ENCODE measurements around the gene APOA4. TPM values are rescaled to one million over a fixed set of nuclear protein-coding genes. Genes with fewer than 3 reads are reported as not detected.

Gene APOA4
- total and polyA plus RNA-seq, 2 donors (not counting 1 experiment from before 2014, with no cell fraction given) = not detected

DNA sequence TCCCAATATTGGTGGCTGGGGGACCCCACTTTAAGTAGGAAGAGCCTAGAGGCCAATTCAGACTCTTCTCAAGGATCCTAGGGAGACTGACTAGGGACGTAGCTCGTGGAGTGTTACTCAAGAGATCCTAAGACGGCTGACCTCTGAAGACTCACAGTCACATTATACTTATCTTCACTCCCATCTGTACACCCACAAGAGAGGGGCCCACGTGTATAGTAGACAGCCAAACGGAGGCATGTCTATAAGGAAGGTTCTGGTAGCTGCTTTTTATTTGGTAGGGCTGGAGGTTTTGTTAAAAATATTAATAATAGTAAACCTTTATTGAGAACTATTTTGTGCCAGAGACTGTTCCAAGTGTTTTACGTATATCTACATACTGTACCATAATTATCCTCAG lies 37.2 kb upstream of the APOA4 start:
- H3K4me2 ChIP-seq (replicated peaks; ENCODE audit: low read depth, low read length, poor library complexity, severe bottlenecking) = no peak overlapping the region
- DNase-seq = no peak
- peaks cover 7% of the 10 kb centered on the region for H3K4me1 Mint-ChIP-seq
- H3K27ac ChIP-seq (ENCODE audit: low read length in 2 of 2) = no peak overlapping the region
- H3K9me3 Mint-ChIP-seq (ENCODE audit: insufficient read depth) = no peaks in the 10 kb centered on the region
- H3K79me2 ChIP-seq (ENCODE audit: control insufficient read depth, insufficient read depth, low read length) = no peaks in the 10 kb centered on the region
- no peak for TF ChIP-seq EZH2 (IDR thresholded peaks at IDR 0.05; ENCODE audit: borderline replicate concordance, insufficient read depth, low read depth, low read length, poor library complexity, severe bottlenecking)
- TF ChIP-seq, protein P1, sequence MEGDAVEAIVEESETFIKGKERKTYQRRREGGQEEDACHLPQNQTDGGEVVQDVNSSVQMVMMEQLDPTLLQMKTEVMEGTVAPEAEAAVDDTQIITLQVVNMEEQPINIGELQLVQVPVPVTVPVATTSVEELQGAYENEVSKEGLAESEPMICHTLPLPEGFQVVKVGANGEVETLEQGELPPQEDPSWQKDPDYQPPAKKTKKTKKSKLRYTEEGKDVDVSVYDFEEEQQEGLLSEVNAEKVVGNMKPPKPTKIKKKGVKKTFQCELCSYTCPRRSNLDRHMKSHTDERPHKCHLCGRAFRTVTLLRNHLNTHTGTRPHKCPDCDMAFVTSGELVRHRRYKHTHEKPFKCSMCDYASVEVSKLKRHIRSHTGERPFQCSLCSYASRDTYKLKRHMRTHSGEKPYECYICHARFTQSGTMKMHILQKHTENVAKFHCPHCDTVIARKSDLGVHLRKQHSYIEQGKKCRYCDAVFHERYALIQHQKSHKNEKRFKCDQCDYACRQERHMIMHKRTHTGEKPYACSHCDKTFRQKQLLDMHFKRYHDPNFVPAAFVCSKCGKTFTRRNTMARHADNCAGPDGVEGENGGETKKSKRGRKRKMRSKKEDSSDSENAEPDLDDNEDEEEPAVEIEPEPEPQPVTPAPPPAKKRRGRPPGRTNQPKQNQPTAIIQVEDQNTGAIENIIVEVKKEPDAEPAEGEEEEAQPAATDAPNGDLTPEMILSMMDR (IDR thresholded peaks at IDR 0.05) = no peak
- intact Hi-C loops (cut with micrococcal nuclease) = no loop called here
- H2AFZ ChIP-seq (ENCODE audit: insufficient read depth, low read depth, low read length, poor library complexity, severe bottlenecking) = no peak overlapping the region
- no peak overlapping the region for H3K4me3 Mint-ChIP-seq
- no CpG with 5 or more reads among the region's 6 CpGs for WGBS (ENCODE audit: insufficient coverage)
- CTCF ChIA-PET = no interaction called here
- H4K20me1 ChIP-seq (ENCODE audit: control insufficient read depth, insufficient read depth, low read length, poor library complexity, severe bottlenecking) = peaks cover 24% of the 10 kb centered on the region
- H3K27me3 ChIP-seq (replicated peaks in 1 of 4; ENCODE audit: control extremely low read depth in 1 of 4, control insufficient read depth in 3 of 4, insufficient read depth in 4 of 4, low read length in 3 of 4) = no peaks in the 10 kb centered on the region
- H3K4me3 ChIP-seq (ENCODE audit: control extremely low read depth in 1 of 5, extremely low read depth in 1 of 5, insufficient read depth in 1 of 5, low read depth in 2 of 5, low read length in 4 of 5) = no peak overlapping the region
- H3K36me3 ChIP-seq (replicated peaks in 1 of 2; ENCODE audit: control extremely low read depth in 1 of 2, control insufficient read depth in 1 of 2, extremely low read depth in 1 of 2, insufficient read depth in 2 of 2, low read length in 1 of 2) = peaks cover 2 to 88% of the 10 kb centered on the region in 2 experiments
- no peak overlapping the region for H3K9ac ChIP-seq (ENCODE audit: low read length)
- H3K27me3 Mint-ChIP-seq = no peaks in the 10 kb centered on the region
- H3K9me3 ChIP-seq (ENCODE audit: control extremely low read depth in 1 of 3, control insufficient read depth in 2 of 3, insufficient read depth in 1 of 3, low read length in 2 of 3) = no peaks in the 10 kb centered on the region
- no peak overlapping the region for H3K27ac Mint-ChIP-seq
- no peak for ATAC-seq (ENCODE audit: low read depth)
- peaks cover 0 to 3% of the 10 kb centered on the region in 2 donors for H3K4me1 ChIP-seq (ENCODE audit: control insufficient read depth in 2 of 2, insufficient read depth in 2 of 2, low read length in 2 of 2)
- POLR2A ChIA-PET = no interaction called here

DNA sequence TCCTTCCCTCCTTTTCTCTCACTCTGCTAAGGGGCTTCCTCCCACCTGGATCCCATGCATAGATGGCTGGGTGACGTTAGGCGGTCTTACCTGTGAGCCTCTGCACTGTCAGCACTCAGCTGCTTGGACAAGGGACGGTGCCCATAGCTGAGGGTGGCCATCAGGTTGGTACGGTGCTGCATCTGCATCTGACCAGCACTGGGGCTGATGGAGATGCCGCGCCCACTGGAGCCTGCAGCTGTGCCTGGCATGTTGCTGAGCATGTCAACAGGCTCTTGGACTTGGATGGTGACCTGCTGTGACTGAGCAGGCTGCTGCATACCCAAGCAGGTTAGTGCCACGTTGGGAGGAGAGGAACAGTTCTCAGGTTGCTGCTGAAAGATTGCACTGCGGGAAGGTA lies 36.1 kb upstream of the APOA4 start:
- no peak for DNase-seq
- no peak overlapping the region for H3K9ac ChIP-seq (ENCODE audit: low read length)
- no peaks in the 10 kb centered on the region for H3K9me3 Mint-ChIP-seq (ENCODE audit: insufficient read depth)
- H3K27ac Mint-ChIP-seq = no peak overlapping the region
- no peak overlapping the region for H3K4me2 ChIP-seq (replicated peaks; ENCODE audit: low read depth, low read length, poor library complexity, severe bottlenecking)
- peaks cover under 1% of the 10 kb centered on the region for H3K79me2 ChIP-seq (ENCODE audit: control insufficient read depth, insufficient read depth, low read length)
- no peak overlapping the region for H3K4me3 Mint-ChIP-seq
- peaks cover 2 to 76% of the 10 kb centered on the region in 2 experiments for H3K36me3 ChIP-seq (replicated peaks in 1 of 2; ENCODE audit: control extremely low read depth in 1 of 2, control insufficient read depth in 1 of 2, extremely low read depth in 1 of 2, insufficient read depth in 2 of 2, low read length in 1 of 2)
- ChIA-PET POLR2A (no interaction called here), CTCF (interaction anchor here (1.0 to 1.9 kb wide), 2 partner anchors 19 to 23 kb away, joined by 3 to 4 read pairs; no protein-coding TSS in a partner anchor)
- no peaks in the 10 kb centered on the region for H3K9me3 ChIP-seq (ENCODE audit: control extremely low read depth in 1 of 3, control insufficient read depth in 2 of 3, insufficient read depth in 1 of 3, low read length in 2 of 3)
- no peaks in the 10 kb centered on the region for H3K27me3 Mint-ChIP-seq
- H3K27ac ChIP-seq (ENCODE audit: low read length in 2 of 2) = no peak overlapping the region
- H2AFZ ChIP-seq (ENCODE audit: insufficient read depth, low read depth, low read length, poor library complexity, severe bottlenecking) = no peak overlapping the region
- no peaks in the 10 kb centered on the region for H3K27me3 ChIP-seq (replicated peaks in 1 of 4; ENCODE audit: control extremely low read depth in 1 of 4, control insufficient read depth in 3 of 4, insufficient read depth in 4 of 4, low read length in 3 of 4)
- peaks cover 14% of the 10 kb centered on the region for H3K4me1 Mint-ChIP-seq
- peaks cover 32% of the 10 kb centered on the region for H4K20me1 ChIP-seq (ENCODE audit: control insufficient read depth, insufficient read depth, low read length, poor library complexity, severe bottlenecking)
- no peak for ATAC-seq (ENCODE audit: low read depth)
- TF ChIP-seq, protein P1 (IDR thresholded peaks at IDR 0.05) = no peak
- no peak for TF ChIP-seq EZH2 (IDR thresholded peaks at IDR 0.05; ENCODE audit: borderline replicate concordance, insufficient read depth, low read depth, low read length, poor library complexity, severe bottlenecking)
- no peak overlapping the region for H3K4me3 ChIP-seq (ENCODE audit: control extremely low read depth in 1 of 5, extremely low read depth in 1 of 5, insufficient read depth in 1 of 5, low read depth in 2 of 5, low read length in 4 of 5)
- H3K4me1 ChIP-seq (ENCODE audit: control insufficient read depth in 2 of 2, insufficient read depth in 2 of 2, low read length in 2 of 2) = peaks cover 5 to 12% of the 10 kb centered on the region in 2 donors
- WGBS (ENCODE audit: insufficient coverage) = 97% methylated on average over 8 of the region's 8 CpGs
- intact Hi-C loops (cut with micrococcal nuclease) = no loop called here
